HG02840 (cell line): ENCODE measurements around the gene PSMA5.

Source experiments
- ATAC-seq: cut with Tn5 transposase; IDR thresholded peaks from one replicate; pipeline ENCODE4 v1.9.1; 2021; ENCODE audit warnings: mild to moderate bottlenecking, moderate library complexity, moderate number of reproducible peaks; ENCODE audit not compliant: unreplicated experiment, low FRiP score

Gene PSMA5

GRCh38 chr1:109371341-109371739 is 54.9 kb downstream of the PSMA5 start:
- ATAC-seq: no peak

- no peak for ATAC-seq
Observed at GRCh38 chr1:109370712-109371340, 55.4 kb downstream of the PSMA5 start.

DNA sequence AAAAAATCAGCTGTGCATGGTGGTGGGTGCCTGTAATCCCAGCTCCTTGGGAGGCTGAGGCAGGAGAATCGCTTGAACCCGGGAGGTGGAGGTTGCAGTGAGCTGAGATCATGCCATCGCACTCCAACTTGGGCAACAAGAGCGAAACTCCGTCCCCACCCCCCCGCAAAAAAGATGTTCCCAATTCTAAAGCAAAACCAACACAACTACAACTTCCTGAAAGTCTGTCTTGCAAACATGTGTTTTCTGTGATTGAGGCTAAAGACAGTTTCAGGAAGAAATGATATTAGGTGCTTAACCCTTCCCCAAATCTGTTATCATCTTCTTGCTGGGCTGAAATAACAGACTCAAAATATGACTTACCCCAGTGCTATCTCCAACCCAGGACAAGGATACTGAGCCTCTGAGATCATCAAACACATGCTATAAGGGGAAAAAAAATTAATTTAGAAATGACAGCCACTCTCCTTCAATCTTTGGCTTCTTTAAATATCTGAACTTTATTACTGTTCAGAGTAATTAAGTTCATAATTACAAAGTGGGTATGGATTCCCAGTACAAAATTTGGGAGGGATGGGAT is 57.0 kb downstream of the PSMA5 start:
- no peak for ATAC-seq

- ATAC-seq: no peak
Observed at GRCh38 chr1:109368464-109368863, 57.8 kb downstream of the PSMA5 start.

DNA sequence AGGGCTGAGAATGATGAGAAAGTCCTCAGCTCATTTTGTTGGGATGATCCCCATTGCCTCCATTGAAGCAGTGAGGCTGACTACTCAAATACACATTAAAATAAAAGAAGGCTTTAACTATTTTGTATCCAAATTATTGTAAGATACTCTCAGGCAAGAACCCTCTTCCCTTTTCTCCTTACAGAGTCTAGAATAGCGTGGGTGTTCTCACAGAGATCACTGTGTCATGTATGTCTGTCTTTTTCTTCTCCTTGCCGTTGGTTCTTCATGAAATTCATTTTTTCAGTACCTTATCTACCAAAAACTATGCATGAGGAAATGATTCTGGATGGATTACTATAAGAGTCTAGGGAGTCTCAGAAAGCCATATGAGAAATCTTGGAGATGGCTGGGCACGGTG is 58.6 kb downstream of the PSMA5 start:
- ATAC-seq: no peak

- ATAC-seq: no peak
Observed at GRCh38 chr1:109365642-109366204, 60.5 kb downstream of the PSMA5 start.

DNA sequence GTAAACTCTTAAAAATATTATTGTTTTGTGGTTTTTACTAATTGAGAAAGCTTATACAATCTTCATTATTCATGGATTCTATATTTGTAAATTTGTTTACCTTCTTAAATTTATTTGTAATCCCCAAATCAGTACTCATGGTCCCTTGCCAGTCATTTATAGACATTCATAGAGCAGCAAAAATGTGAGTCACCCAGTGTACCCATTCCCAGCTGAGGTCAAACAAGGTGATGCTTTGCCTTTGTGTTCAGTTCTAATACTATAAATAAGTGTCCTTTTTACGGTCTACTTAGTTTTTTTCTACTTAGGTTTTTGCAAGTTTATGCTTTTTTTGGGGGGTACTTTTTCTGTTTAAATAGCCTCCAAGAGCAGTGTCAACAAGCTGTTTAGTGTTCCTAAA is 64.6 kb downstream of the PSMA5 start:
- no peak for ATAC-seq

GRCh38 chr1:109361069-109361468 is 65.2 kb downstream of the PSMA5 start:
- ATAC-seq: no peak

GRCh38 chr1:109357616-109358015 is 68.6 kb downstream of the PSMA5 start:
- no peak for ATAC-seq

DNA sequence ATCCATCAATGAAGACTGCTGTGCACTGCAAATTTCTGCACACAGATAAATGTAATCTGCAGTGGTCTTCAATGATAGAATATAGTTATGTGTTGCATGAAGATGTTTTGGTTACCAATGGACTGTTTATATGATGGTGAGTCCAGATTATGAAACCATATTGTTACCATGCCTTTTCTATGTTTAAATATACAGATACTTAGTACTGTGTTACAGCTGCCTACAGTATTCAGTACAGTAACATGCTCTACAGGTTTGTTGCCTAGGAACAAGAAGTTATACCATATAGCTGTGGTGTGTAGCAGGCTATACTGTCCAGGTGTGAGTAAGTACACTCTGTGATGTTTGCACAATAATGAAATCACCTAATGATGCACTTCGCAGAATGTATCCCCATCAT is 69.3 kb downstream of the PSMA5 start:
- ATAC-seq: no peak

GRCh38 chr1:109356505-109356904 is 69.7 kb downstream of the PSMA5 start:
- no peak for ATAC-seq

- no peak for ATAC-seq
Observed at GRCh38 chr1:109354929-109355328, 71.3 kb downstream of the PSMA5 start.

DNA sequence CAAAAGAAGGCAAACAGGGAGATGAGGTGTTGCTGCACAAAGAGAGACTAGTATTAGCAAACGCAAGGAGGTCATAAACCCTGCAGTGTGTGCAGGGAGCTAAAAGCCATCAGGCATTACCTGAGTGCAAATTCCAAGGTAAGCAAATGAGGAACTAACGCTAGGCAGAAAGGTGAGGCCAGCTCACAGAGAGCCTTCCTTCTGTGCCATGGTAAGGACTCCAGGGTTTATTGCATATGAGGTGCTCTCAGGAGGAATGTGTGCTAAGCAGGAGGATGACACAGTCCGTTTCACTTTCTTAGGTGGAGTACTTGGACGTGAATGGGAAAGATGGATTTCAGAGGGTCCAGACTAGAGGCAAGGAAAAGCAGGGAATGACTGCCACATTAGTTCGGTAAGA is 74.8 kb downstream of the PSMA5 start:
- no peak for ATAC-seq

GRCh38 chr1:109350655-109351054 is 75.6 kb downstream of the PSMA5 start:
- ATAC-seq: no peak

- ATAC-seq: no peak
Observed at GRCh38 chr1:109350182-109350581, 76.1 kb downstream of the PSMA5 start.
